Measurements from ENCODE around the gene SYTL3.
A peak's percentile ranks its signal among the peaks of the same experiment; 100 is the strongest.
"Not testable (repeated sequence)": the region's sequence is repeated elsewhere in the genome, so short reads cannot be mapped to it uniquely, and the experiment has no call there.

Gene SYTL3

DNA sequence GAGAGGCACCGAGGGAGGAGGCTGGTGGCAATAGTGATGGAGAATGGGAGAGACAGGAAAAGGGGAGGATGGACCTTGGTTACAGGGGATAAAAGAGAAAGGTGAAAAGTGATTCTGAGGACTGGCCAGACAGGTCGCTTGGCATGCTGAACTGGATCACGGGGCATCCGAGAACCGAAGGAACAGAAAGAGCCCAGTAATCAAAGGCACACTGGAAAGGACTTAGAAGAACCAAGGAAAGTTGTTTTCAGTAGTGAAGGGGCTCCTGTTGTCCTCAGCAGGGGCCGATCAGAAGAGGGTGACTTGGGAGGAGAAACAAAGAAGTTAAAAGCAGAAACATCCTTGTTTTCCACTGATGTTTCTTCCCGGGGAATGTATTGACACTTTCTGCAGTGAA lies 18.9 kb downstream of the SYTL3 start:
- no peak overlapping the region for H3K4me3 ChIP-seq (ENCODE audit: low read length)
- TF ChIP-seq CTCF (IDR thresholded peaks at IDR 0.05; ENCODE audit: insufficient read depth, low read depth, low read length, missing control alignments) = no peak
- DNase-seq (ENCODE audit: low read depth) = no peak

DNA sequence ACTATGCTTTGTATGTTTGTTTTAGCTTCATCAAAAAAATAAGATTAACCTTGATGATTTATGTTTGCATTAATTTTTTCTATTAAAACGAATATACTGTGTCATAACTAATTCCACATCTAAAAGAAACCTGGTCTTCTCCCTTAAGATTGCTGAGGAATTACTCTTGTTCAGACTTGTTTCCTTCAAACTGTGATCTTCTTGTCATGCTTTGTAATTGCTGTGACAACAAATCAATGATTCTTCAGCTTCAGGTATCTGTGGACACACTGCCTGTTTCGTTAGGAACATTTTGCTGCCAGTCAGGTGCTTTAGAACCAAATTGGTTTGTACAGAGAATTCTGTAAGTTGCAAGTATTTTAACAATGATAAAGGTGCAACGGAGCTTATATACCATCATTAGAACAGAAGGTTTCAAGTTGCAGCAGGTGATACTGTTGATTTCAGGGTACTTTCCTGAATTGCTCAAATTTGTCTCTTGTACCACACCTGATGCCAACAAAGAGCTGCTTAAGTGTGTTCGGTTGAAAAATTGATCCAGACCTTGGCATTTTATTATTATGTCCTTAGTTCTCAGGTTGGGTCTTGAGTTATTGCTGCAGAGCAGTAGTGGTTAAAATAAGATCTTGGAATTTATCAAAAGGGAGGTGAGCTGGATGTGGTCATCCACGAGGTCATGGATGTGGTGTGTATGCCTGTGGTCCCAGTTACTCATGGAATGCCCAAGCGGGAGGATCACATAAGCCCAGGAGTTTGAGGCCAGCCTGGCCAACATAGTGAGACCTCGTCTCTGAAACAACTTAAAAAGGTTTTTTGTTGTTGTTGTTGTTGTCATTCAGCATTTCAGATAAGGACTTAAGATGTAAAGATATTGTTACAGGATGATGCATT lies 19.5 kb downstream of the SYTL3 start:
- no peak overlapping the region for H3K4me3 ChIP-seq (ENCODE audit: low read length)
- TF ChIP-seq CTCF (IDR thresholded peaks at IDR 0.05; ENCODE audit: insufficient read depth, low read depth, low read length, missing control alignments) = no peak
- DNase-seq (ENCODE audit: low read depth) = peak; percentile 66

DNA sequence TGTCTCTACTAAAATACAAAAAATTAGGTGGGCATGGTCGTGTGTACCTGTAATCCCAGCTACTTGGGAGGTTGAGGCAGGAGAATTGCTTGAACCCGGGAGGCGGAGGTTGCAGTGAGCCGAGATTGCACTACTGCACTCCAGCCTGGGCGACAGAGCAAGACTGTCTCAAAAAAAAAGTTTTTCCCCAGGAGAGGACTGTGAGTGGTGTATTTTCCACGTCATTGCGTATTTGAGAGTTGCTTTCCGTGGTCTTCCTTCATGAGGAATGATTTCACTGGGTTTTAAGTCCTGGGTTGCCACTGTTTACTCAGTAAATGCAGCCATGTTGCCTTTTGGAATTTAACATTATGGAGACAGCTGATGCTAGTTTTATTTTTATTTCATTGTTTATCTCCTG lies 22.3 kb downstream of the SYTL3 start:
- H3K4me3 ChIP-seq (ENCODE audit: low read length); DNase-seq (ENCODE audit: low read depth): not testable (repeated sequence)

GRCh38 chr6:158672726-158673125 lies 22.9 kb downstream of the SYTL3 start:
- no peak for DNase-seq (ENCODE audit: low read depth)
- no peak overlapping the region for H3K4me3 ChIP-seq (ENCODE audit: low read length)
- no peak for TF ChIP-seq CTCF (IDR thresholded peaks at IDR 0.05; ENCODE audit: insufficient read depth, low read depth, low read length, missing control alignments)

- TF ChIP-seq CTCF (IDR thresholded peaks at IDR 0.05; ENCODE audit: insufficient read depth, low read depth, low read length, missing control alignments) = no peak
- no peak for DNase-seq (ENCODE audit: low read depth)
- H3K4me3 ChIP-seq (ENCODE audit: low read length) = no peak overlapping the region
Measured at GRCh38 chr6:158674342-158675131, 24.7 kb downstream of the SYTL3 start.

GRCh38 chr6:158677094-158677493 lies 27.2 kb downstream of the SYTL3 start:
- not testable (repeated sequence) for DNase-seq (ENCODE audit: low read depth); H3K4me3 ChIP-seq (ENCODE audit: low read length)

- H3K4me3 ChIP-seq (ENCODE audit: low read length) = no peak overlapping the region
- no peak for TF ChIP-seq CTCF (IDR thresholded peaks at IDR 0.05; ENCODE audit: insufficient read depth, low read depth, low read length, missing control alignments)
- DNase-seq (ENCODE audit: low read depth) = no peak
Measured at GRCh38 chr6:158677906-158678578, 28.2 kb downstream of the SYTL3 start.
